ENCODE data around the gene FLNC.

- no peak; the same call in 1 of the 2 replicates for TF ChIP-seq CTCF (IDR thresholded peaks at IDR 0.05)
- TF ChIP-seq POLR2AphosphoS5 (IDR thresholded peaks at IDR 0.05; ENCODE audit: low read depth, low read length), result no peak
Observed at GRCh38 chr7:128869944-128870285, 39.7 kb downstream of the FLNC start.
